Measurements from ENCODE around the gene ASTN1.

GRCh38 chr1:177172866-177173265 is 8.4 kb upstream of the ASTN1 start:
- TF ChIP-seq EZH2 (IDR thresholded peaks at IDR 0.05; ENCODE audit: borderline replicate concordance), result no peak
- no peak for TF ChIP-seq CTCF (IDR thresholded peaks at IDR 0.05; ENCODE audit: poor library complexity)
